ENCODE results near the gene CCDC188. TPM values are rescaled to one million over a fixed set of nuclear protein-coding genes. Genes with fewer than 3 reads are reported as not detected.

CCDC188 gene
- total RNA-seq, 1 experiment from 2014 or later = not detected

DNA sequence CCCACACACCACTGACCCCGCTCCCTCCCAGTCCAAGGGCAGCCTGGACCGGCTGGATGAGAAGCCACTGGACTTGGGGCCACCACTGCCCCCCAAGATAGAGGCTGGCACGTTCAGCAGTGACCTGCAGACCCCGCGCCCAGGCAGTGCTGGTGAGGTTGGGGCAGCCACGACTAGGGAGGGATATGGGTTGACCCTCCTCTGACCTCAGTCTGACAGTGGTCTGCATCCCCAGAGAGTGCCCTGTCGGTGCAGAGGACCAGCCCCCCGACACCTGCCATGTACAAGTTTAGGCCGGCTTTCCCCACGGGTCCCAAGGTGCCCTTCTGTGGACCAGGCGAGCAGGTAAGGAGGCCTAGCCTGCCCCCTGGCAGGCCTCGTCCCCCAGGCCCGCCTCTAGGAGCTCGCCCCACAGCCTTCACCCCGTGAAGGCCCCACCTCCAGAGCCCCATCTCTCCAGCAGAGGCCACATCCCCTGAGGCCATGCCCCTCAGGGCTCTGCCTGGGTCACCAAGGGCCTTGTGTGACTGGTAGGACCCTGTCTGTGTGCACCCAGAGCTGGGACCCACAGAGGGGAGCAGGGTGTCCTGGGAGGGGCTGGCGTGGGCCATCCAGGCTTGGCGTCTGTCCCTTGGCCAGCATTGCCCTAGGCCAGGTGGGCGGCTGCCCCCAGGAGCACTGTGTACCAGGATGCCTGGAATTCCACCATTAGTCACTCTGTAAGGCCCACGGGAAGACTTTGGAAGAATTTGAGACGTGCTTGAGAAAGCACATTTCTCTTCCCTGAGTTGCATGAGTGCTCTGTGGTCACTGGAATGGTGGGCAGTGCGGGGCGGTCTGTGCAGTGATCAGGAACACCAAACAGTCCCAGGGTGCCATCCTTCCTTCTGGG, 9.4 kb downstream of the CCDC188 start:
- Mint-ChIP-seq H3K4me3 (no peak overlapping the region), H3K36me3 (no peaks in the 10 kb centered on the region), H3K27ac (no peak overlapping the region), H3K4me1 (no peaks in the 10 kb centered on the region), H3K27me3 (ENCODE audit: low read depth) (no peaks in the 10 kb centered on the region), H3K9me3 (no peaks in the 10 kb centered on the region)
- DNase-seq (ENCODE audit: low spot score) (no peak), ATAC-seq (no peak)
- ChIA-PET POLR2A (no interaction called here), CTCF (no interaction called here)
- TF ChIP-seq, protein P1, sequence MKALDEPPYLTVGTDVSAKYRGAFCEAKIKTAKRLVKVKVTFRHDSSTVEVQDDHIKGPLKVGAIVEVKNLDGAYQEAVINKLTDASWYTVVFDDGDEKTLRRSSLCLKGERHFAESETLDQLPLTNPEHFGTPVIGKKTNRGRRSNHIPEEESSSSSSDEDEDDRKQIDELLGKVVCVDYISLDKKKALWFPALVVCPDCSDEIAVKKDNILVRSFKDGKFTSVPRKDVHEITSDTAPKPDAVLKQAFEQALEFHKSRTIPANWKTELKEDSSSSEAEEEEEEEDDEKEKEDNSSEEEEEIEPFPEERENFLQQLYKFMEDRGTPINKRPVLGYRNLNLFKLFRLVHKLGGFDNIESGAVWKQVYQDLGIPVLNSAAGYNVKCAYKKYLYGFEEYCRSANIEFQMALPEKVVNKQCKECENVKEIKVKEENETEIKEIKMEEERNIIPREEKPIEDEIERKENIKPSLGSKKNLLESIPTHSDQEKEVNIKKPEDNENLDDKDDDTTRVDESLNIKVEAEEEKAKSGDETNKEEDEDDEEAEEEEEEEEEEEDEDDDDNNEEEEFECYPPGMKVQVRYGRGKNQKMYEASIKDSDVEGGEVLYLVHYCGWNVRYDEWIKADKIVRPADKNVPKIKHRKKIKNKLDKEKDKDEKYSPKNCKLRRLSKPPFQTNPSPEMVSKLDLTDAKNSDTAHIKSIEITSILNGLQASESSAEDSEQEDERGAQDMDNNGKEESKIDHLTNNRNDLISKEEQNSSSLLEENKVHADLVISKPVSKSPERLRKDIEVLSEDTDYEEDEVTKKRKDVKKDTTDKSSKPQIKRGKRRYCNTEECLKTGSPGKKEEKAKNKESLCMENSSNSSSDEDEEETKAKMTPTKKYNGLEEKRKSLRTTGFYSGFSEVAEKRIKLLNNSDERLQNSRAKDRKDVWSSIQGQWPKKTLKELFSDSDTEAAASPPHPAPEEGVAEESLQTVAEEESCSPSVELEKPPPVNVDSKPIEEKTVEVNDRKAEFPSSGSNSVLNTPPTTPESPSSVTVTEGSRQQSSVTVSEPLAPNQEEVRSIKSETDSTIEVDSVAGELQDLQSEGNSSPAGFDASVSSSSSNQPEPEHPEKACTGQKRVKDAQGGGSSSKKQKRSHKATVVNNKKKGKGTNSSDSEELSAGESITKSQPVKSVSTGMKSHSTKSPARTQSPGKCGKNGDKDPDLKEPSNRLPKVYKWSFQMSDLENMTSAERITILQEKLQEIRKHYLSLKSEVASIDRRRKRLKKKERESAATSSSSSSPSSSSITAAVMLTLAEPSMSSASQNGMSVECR (CRISPR knock-in tag; IDR thresholded peaks at IDR 0.05; ENCODE audit: borderline replicate concordance) = no peak
- no peak for TF ChIP-seq GTF2I (CRISPR knock-in tag; conservative IDR thresholded peaks at IDR 0.05)

DNA sequence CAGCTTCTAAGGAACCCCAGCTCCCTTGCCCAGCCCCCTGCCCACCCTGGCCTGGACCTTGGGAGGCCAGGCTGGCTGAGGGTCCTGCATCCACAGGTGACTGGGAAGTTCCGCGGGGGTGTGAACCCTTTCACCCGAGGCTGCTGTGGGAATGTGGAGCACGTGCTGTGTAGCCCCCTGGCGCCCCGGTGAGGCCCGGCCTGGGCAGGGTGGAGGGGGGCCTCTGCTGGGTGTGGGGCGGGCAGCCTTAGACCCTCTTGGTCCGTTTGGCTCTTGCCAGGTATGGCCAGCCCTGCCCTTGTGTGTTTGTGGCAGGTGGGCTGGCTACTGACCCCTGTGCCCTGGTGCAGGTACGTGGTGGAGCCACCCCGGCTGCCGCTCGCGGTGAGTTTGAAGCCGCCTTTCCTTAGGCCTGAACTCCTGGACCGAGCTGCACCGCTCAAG, 10.3 kb downstream of the CCDC188 start:
- ChIA-PET POLR2A (no interaction called here), CTCF (no interaction called here)
- ATAC-seq = no peak
- Mint-ChIP-seq H3K4me3 (no peak overlapping the region), H3K36me3 (no peaks in the 10 kb centered on the region), H3K4me1 (no peaks in the 10 kb centered on the region), H3K27me3 (ENCODE audit: low read depth) (no peaks in the 10 kb centered on the region), H3K9me3 (no peaks in the 10 kb centered on the region), H3K27ac (no peak overlapping the region)
- TF ChIP-seq, protein P2, sequence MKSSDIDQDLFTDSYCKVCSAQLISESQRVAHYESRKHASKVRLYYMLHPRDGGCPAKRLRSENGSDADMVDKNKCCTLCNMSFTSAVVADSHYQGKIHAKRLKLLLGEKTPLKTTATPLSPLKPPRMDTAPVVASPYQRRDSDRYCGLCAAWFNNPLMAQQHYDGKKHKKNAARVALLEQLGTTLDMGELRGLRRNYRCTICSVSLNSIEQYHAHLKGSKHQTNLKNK (CRISPR knock-in tag; IDR thresholded peaks at IDR 0.05) = no peak
- TF ChIP-seq, protein P3, sequence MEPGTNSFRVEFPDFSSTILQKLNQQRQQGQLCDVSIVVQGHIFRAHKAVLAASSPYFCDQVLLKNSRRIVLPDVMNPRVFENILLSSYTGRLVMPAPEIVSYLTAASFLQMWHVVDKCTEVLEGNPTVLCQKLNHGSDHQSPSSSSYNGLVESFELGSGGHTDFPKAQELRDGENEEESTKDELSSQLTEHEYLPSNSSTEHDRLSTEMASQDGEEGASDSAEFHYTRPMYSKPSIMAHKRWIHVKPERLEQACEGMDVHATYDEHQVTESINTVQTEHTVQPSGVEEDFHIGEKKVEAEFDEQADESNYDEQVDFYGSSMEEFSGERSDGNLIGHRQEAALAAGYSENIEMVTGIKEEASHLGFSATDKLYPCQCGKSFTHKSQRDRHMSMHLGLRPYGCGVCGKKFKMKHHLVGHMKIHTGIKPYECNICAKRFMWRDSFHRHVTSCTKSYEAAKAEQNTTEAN (CRISPR knock-in tag; IDR thresholded peaks at IDR 0.05) = no peak
- TF ChIP-seq, protein P4, sequence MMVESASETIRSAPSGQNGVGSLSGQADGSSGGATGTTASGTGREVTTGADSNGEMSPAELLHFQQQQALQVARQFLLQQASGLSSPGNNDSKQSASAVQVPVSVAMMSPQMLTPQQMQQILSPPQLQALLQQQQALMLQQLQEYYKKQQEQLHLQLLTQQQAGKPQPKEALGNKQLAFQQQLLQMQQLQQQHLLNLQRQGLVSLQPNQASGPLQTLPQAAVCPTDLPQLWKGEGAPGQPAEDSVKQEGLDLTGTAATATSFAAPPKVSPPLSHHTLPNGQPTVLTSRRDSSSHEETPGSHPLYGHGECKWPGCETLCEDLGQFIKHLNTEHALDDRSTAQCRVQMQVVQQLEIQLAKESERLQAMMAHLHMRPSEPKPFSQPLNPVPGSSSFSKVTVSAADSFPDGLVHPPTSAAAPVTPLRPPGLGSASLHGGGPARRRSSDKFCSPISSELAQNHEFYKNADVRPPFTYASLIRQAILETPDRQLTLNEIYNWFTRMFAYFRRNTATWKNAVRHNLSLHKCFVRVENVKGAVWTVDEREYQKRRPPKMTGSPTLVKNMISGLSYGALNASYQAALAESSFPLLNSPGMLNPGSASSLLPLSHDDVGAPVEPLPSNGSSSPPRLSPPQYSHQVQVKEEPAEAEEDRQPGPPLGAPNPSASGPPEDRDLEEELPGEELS (CRISPR knock-in tag; IDR thresholded peaks at IDR 0.05) = no peak
- TF ChIP-seq, protein P5, sequence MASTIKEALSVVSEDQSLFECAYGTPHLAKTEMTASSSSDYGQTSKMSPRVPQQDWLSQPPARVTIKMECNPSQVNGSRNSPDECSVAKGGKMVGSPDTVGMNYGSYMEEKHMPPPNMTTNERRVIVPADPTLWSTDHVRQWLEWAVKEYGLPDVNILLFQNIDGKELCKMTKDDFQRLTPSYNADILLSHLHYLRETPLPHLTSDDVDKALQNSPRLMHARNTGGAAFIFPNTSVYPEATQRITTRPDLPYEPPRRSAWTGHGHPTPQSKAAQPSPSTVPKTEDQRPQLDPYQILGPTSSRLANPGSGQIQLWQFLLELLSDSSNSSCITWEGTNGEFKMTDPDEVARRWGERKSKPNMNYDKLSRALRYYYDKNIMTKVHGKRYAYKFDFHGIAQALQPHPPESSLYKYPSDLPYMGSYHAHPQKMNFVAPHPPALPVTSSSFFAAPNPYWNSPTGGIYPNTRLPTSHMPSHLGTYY (CRISPR knock-in tag; IDR thresholded peaks at IDR 0.05) = no peak
- no peak for TF ChIP-seq GRHL2 (CRISPR knock-in tag; IDR thresholded peaks at IDR 0.05; ENCODE audit: insufficient replicate concordance, severe bottlenecking)
- DNase-seq (ENCODE audit: low spot score) = no peak

DNA sequence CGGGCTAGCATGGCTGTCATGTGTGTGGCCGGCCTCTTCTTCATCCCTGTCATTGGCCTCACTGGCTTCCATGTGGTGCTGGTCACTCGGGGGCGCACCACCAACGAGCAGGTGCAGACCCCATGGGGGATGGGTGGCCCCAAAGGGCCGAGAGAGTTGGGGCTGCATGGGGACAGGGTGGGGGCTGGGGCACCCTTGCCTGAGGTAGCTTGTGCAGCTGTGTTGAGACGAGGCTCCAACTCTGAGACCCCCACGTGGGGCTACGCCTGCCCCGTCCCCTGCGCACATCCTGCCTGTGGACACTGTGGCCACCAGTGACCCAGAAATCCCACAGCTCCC, 10.8 kb downstream of the CCDC188 start:
- ChIA-PET POLR2A (interaction anchor here (0.6 kb wide), 1 partner anchor 23 kb away, joined by 3 read pairs; the partner anchor contains the start of gene TRMT2A), CTCF (no interaction called here)
- TF ChIP-seq, protein P6, sequence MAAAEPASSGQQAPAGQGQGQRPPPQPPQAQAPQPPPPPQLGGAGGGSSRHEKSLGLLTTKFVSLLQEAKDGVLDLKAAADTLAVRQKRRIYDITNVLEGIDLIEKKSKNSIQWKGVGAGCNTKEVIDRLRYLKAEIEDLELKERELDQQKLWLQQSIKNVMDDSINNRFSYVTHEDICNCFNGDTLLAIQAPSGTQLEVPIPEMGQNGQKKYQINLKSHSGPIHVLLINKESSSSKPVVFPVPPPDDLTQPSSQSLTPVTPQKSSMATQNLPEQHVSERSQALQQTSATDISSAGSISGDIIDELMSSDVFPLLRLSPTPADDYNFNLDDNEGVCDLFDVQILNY (CRISPR knock-in tag; IDR thresholded peaks at IDR 0.05) = no peak
- TF ChIP-seq, protein P7, sequence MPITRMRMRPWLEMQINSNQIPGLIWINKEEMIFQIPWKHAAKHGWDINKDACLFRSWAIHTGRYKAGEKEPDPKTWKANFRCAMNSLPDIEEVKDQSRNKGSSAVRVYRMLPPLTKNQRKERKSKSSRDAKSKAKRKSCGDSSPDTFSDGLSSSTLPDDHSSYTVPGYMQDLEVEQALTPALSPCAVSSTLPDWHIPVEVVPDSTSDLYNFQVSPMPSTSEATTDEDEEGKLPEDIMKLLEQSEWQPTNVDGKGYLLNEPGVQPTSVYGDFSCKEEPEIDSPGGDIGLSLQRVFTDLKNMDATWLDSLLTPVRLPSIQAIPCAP (CRISPR knock-in tag; IDR thresholded peaks at IDR 0.05) = no peak
- no peak for TF ChIP-seq RELA (CRISPR knock-in tag; IDR thresholded peaks at IDR 0.05; ENCODE audit: borderline replicate concordance)
- no peak for TF ChIP-seq FOXP1 (CRISPR knock-in tag; IDR thresholded peaks at IDR 0.05; ENCODE audit: borderline replicate concordance)
- no peak for TF ChIP-seq NR2C2 (CRISPR knock-in tag; IDR thresholded peaks at IDR 0.05)
- no peak for TF ChIP-seq EMX1 (CRISPR knock-in tag; IDR thresholded peaks at IDR 0.05)
- TF ChIP-seq ZNF263 (CRISPR knock-in tag; IDR thresholded peaks at IDR 0.05; ENCODE audit: low read depth) = no peak
- no peak for TF ChIP-seq NR3C1 (CRISPR knock-in tag; conservative IDR thresholded peaks at IDR 0.05; ENCODE audit: low read depth)
- no peak for TF ChIP-seq CBFB (CRISPR knock-in tag; IDR thresholded peaks at IDR 0.05; ENCODE audit: low read depth)
- TF ChIP-seq FOXK1 (CRISPR knock-in tag; IDR thresholded peaks at IDR 0.05) = no peak
- TF ChIP-seq KAT7 (CRISPR knock-in tag; IDR thresholded peaks at IDR 0.05; ENCODE audit: borderline replicate concordance) = no peak
- TF ChIP-seq, protein P2 (CRISPR knock-in tag; IDR thresholded peaks at IDR 0.05) = no peak
- TF ChIP-seq GRHL2 (CRISPR knock-in tag; IDR thresholded peaks at IDR 0.05; ENCODE audit: insufficient replicate concordance, severe bottlenecking) = no peak
- H3K9me3 Mint-ChIP-seq = no peaks in the 10 kb centered on the region
- H3K27ac Mint-ChIP-seq = no peak overlapping the region
- H3K36me3 Mint-ChIP-seq = no peaks in the 10 kb centered on the region
- DNase-seq (ENCODE audit: low spot score) (no peak), ATAC-seq (no peak)
- no peaks in the 10 kb centered on the region for H3K27me3 Mint-ChIP-seq (ENCODE audit: low read depth)
- no peak overlapping the region for H3K4me3 Mint-ChIP-seq
- no peaks in the 10 kb centered on the region for H3K4me1 Mint-ChIP-seq

All from WTC11 (cell line).